ENCODE data around the gene ZNF776. TPM values are rescaled to one million over a fixed set of nuclear protein-coding genes. Genes with fewer than 3 reads are reported as not detected.

Gene ZNF776
- polyA plus RNA-seq, 1 donor from 2014 or later, result 62.3 TPM

GRCh38 chr19:57754091-57754673 lies 7.6 kb downstream of the ZNF776 start:
- no peak overlapping the region for H2AFZ ChIP-seq (ENCODE audit: low read depth, low read length)

GRCh38 chr19:57755031-57755430 lies 8.4 kb downstream of the ZNF776 start:
- Histone ChIP-seq H3K36me3 (ENCODE audit: insufficient read depth, low read length) (peaks cover 45% of the 10 kb centered on the region), H3K79me2 (replicated peaks; ENCODE audit: insufficient read depth, low read length) (peaks cover 24% of the 10 kb centered on the region), H2AFZ (ENCODE audit: low read depth, low read length) (no peak overlapping the region), H3F3A (ENCODE audit: insufficient read depth, low read length, poor library complexity, severe bottlenecking) (no peaks in the 10 kb centered on the region), H3K9me2 (ENCODE audit: insufficient read depth, low read length) (no peaks in the 10 kb centered on the region), H3K4me3 (ENCODE audit: low read length) (no peak overlapping the region), H3K27ac (ENCODE audit: low read length) (no peak overlapping the region), H4K20me1 (ENCODE audit: insufficient read depth) (no peaks in the 10 kb centered on the region), H3K9ac (ENCODE audit: low read length) (no peak overlapping the region), H3K4me2 (ENCODE audit: low read length) (no peak overlapping the region), H3K9me3 (ENCODE audit: low read length) (no peaks in the 10 kb centered on the region), H3K27me3 (ENCODE audit: insufficient read depth, low read depth, low read length) (no peaks in the 10 kb centered on the region)
- TF ChIP-seq REST (IDR thresholded peaks at IDR 0.05; ENCODE audit: borderline replicate concordance) (no peak), RAD21 (conservative IDR thresholded peaks at IDR 0.05) (no peak), TAF1 (IDR thresholded peaks at IDR 0.05; ENCODE audit: low read depth) (no peak), MXI1 (conservative IDR thresholded peaks at IDR 0.05; ENCODE audit: poor library complexity, severe bottlenecking) (no peak), POLR2AphosphoS5 (IDR thresholded peaks at IDR 0.05) (no peak)

More at GRCh38 chr19:57754091-57754673, 7.6 kb downstream of the ZNF776 start:
- no peak overlapping the region for H3K4me2 ChIP-seq (ENCODE audit: low read length)
- no peaks in the 10 kb centered on the region for H4K20me1 ChIP-seq (ENCODE audit: insufficient read depth)
- no peaks in the 10 kb centered on the region for H3K9me3 ChIP-seq (ENCODE audit: low read length)
- TF ChIP-seq SMC3 (conservative IDR thresholded peaks at IDR 0.05; ENCODE audit: poor library complexity) (no peak), POLR2AphosphoS5 (IDR thresholded peaks at IDR 0.05) (no peak), EP300 (conservative IDR thresholded peaks at IDR 0.05; ENCODE audit: poor library complexity, severe bottlenecking) (no peak), REST (IDR thresholded peaks at IDR 0.05; ENCODE audit: borderline replicate concordance) (no peak), TAF1 (IDR thresholded peaks at IDR 0.05; ENCODE audit: low read depth) (no peak), CTCF (IDR thresholded peaks at IDR 0.05; ENCODE audit: poor library complexity, severe bottlenecking) (no peak), RAD21 (conservative IDR thresholded peaks at IDR 0.05) (no peak), EZH2 (IDR thresholded peaks at IDR 0.05; ENCODE audit: borderline replicate concordance, insufficient read depth, low read length, poor library complexity, severe bottlenecking) (no peak), MXI1 (conservative IDR thresholded peaks at IDR 0.05; ENCODE audit: poor library complexity, severe bottlenecking) (no peak)
- no peak overlapping the region for H3K4me3 ChIP-seq (ENCODE audit: low read length)
- H3K27me3 ChIP-seq (ENCODE audit: insufficient read depth, low read depth, low read length), result no peaks in the 10 kb centered on the region
- H3F3A ChIP-seq (ENCODE audit: insufficient read depth, low read length, poor library complexity, severe bottlenecking), result no peaks in the 10 kb centered on the region
- H3K9me2 ChIP-seq (ENCODE audit: insufficient read depth, low read length), result no peaks in the 10 kb centered on the region
- H3K79me2 ChIP-seq (replicated peaks; ENCODE audit: insufficient read depth, low read length), result peaks cover 32% of the 10 kb centered on the region
- H3K36me3 ChIP-seq (ENCODE audit: insufficient read depth, low read length), result peaks cover 43% of the 10 kb centered on the region
- no peak overlapping the region for H3K27ac ChIP-seq (ENCODE audit: low read length)
- H3K9ac ChIP-seq (ENCODE audit: low read length), result no peak overlapping the region
